Panc1 (cell line): Measurements from ENCODE around the gene AMPH.

ENCODE experiments used
- CTCF ChIP-seq: fragments of 450-650 bp; IDR thresholded peaks from 2 replicates; pipeline ENCODE4 v1.5.1; 2017; ENCODE audit warnings: mild to moderate bottlenecking
- POLR2AphosphoS5 ChIP-seq: IDR thresholded peaks from 2 replicates; pipeline ENCODE4 v1.6.1; 2012; ENCODE audit warnings: mild to moderate bottlenecking, low read depth, low read length, moderate library complexity
- TCF7L2 ChIP-seq: IDR thresholded peaks from 2 replicates; pipeline ENCODE4 v1.6.1; 2011; ENCODE audit warnings: mild to moderate bottlenecking, low read depth, low read length, inconsistent platforms

GRCh38 chr7:38394660-38395059 lies 236.5 kb downstream of the AMPH start:
- TF ChIP-seq POLR2AphosphoS5 (no peak), CTCF (no peak), TCF7L2 (no peak)
